Nephron progenitor cell (in vitro differentiated cells): ENCODE data around the gene P2RX4.
A peak's percentile ranks its signal among the peaks of the same experiment; 100 is the strongest.
"Not testable (repeated sequence)": the region's sequence is repeated elsewhere in the genome, so short reads cannot be mapped to it uniquely, and the experiment has no call there.

Experiments
- DNase-seq: peaks from one replicate; pipeline ENCODE4 v3.0.0; 2021
- H3K27ac Mint-ChIP-seq: 2 replicates; pipeline ENCODE4 v1.8.0; 2021; ENCODE audit warnings: mild to moderate bottlenecking, moderate library complexity, mixed read lengths
- H3K27me3 Mint-ChIP-seq: 2 replicates; pipeline ENCODE4 v1.8.0; 2021; ENCODE audit warnings: mild to moderate bottlenecking, low read depth, mixed read lengths; ENCODE audit not compliant: poor library complexity
- H3K36me3 Mint-ChIP-seq: 2 replicates; pipeline ENCODE4 v1.8.0; 2021; ENCODE audit warnings: low read depth, mixed read lengths
- H3K4me1 Mint-ChIP-seq: 2 replicates; pipeline ENCODE4 v1.8.0; 2021; ENCODE audit warnings: mixed read lengths
- H3K4me3 Mint-ChIP-seq: 2 replicates; pipeline ENCODE4 v1.8.0; 2021; ENCODE audit warnings: mild to moderate bottlenecking, moderate library complexity, mixed read lengths
- H3K9me3 Mint-ChIP-seq: 2 replicates; pipeline ENCODE4 v1.8.0; 2021; ENCODE audit warnings: mild to moderate bottlenecking, moderate library complexity, mixed read lengths
- CTCF ChIP-seq: fragments of 200-600 bp; sonication (generic); IDR thresholded peaks from 2 replicates; pipeline ENCODE4 v1.5.0; 2021; ENCODE audit warnings: antibody characterized with exemption

P2RX4 gene

GRCh38 chr12:121279507-121279915, 69.6 kb downstream of the P2RX4 start:
- H3K27ac Mint-ChIP-seq: no peak overlapping the region
- peaks cover 42% of the 10 kb centered on the region for H3K36me3 Mint-ChIP-seq
- H3K27me3 Mint-ChIP-seq: no peaks in the 10 kb centered on the region
- TF ChIP-seq CTCF: no peak
- no peaks in the 10 kb centered on the region for H3K4me1 Mint-ChIP-seq
- no peak for DNase-seq
- H3K9me3 Mint-ChIP-seq: no peaks in the 10 kb centered on the region
- H3K4me3 Mint-ChIP-seq: no peak overlapping the region

GRCh38 chr12:121280531-121280930, 70.6 kb downstream of the P2RX4 start:
- not testable (repeated sequence) for H3K9me3 Mint-ChIP-seq, DNase-seq, H3K27me3 Mint-ChIP-seq, H3K27ac Mint-ChIP-seq, H3K4me1 Mint-ChIP-seq, H3K4me3 Mint-ChIP-seq
- peaks cover 36% of the 10 kb centered on the region for H3K36me3 Mint-ChIP-seq

GRCh38 chr12:121281116-121281515, 71.2 kb downstream of the P2RX4 start:
- H3K9me3 Mint-ChIP-seq, DNase-seq, H3K4me3 Mint-ChIP-seq, H3K4me1 Mint-ChIP-seq, H3K27me3 Mint-ChIP-seq: not testable (repeated sequence)
- Mint-ChIP-seq H3K27ac (peak overlapping the region; percentile 36), H3K36me3 (peaks cover 33% of the 10 kb centered on the region)

GRCh38 chr12:121282072-121282742, 72.3 kb downstream of the P2RX4 start:
- no peak for TF ChIP-seq CTCF
- Mint-ChIP-seq H3K4me1 (no peaks in the 10 kb centered on the region), H3K27me3 (no peaks in the 10 kb centered on the region), H3K9me3 (no peaks in the 10 kb centered on the region), H3K36me3 (peaks cover 29% of the 10 kb centered on the region), H3K27ac (peak overlapping the region; percentile 71), H3K4me3 (no peak overlapping the region)
- no peak for DNase-seq

GRCh38 chr12:121282910-121283309, 73.0 kb downstream of the P2RX4 start:
- H3K9me3 Mint-ChIP-seq, DNase-seq, H3K27ac Mint-ChIP-seq, H3K4me1 Mint-ChIP-seq, H3K27me3 Mint-ChIP-seq, H3K4me3 Mint-ChIP-seq: not testable (repeated sequence)
- H3K36me3 Mint-ChIP-seq: peaks cover 24% of the 10 kb centered on the region

- no peak for TF ChIP-seq CTCF
- H3K4me1 Mint-ChIP-seq: peaks cover 6% of the 10 kb centered on the region
- H3K4me3 Mint-ChIP-seq: no peak overlapping the region
- H3K27me3 Mint-ChIP-seq: peaks cover 2% of the 10 kb centered on the region
- no peak overlapping the region for H3K27ac Mint-ChIP-seq
- H3K36me3 Mint-ChIP-seq: peaks cover 20% of the 10 kb centered on the region
- no peaks in the 10 kb centered on the region for H3K9me3 Mint-ChIP-seq
- no peak for DNase-seq
These were observed 73.5 kb downstream of the P2RX4 start for GRCh38 chr12:121283388-121283787.
